ENCODE results near the gene AKT1.

Gene AKT1

DNA sequence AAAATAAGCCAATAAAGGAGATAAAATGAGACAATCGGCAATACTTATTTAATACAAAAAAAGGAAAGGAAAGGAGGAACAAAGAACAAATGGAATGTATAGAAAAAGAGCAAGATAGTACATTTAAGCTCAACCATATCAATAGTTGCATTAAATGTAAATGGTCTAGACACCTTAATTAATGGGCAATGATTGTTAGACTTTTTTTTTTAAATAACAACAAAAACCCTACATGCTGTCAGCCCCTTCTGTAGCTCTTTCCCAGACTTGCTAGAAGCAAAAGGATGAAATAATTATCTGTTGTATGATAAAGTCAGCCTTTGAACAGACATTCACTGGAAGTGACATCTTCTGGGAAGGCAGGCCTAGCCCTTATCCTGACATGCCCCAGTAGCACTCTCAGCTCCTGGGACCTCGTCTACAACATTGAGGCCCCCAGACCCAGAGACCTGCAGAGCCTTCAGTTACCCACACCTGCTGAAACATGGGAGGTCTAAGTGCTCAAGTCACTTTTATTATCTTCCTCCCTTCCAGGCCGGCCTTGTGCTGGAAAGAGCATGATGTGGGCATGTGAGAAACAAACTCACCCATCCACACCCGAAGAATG lies 29.2 kb downstream of the AKT1 start:
- in situ Hi-C loops (cut with MboI; ENCODE audit: low sequenced_read_pairs, unreplicated experiment) = no loop called here
- TF ChIP-seq, protein P1, sequence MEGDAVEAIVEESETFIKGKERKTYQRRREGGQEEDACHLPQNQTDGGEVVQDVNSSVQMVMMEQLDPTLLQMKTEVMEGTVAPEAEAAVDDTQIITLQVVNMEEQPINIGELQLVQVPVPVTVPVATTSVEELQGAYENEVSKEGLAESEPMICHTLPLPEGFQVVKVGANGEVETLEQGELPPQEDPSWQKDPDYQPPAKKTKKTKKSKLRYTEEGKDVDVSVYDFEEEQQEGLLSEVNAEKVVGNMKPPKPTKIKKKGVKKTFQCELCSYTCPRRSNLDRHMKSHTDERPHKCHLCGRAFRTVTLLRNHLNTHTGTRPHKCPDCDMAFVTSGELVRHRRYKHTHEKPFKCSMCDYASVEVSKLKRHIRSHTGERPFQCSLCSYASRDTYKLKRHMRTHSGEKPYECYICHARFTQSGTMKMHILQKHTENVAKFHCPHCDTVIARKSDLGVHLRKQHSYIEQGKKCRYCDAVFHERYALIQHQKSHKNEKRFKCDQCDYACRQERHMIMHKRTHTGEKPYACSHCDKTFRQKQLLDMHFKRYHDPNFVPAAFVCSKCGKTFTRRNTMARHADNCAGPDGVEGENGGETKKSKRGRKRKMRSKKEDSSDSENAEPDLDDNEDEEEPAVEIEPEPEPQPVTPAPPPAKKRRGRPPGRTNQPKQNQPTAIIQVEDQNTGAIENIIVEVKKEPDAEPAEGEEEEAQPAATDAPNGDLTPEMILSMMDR (IDR thresholded peaks at IDR 0.05; ENCODE audit: borderline replicate concordance, control extremely low read depth, extremely low read depth, insufficient read depth, missing control alignments) = no peak
- DNase-seq (ENCODE audit: low spot score) = no peak

DNA sequence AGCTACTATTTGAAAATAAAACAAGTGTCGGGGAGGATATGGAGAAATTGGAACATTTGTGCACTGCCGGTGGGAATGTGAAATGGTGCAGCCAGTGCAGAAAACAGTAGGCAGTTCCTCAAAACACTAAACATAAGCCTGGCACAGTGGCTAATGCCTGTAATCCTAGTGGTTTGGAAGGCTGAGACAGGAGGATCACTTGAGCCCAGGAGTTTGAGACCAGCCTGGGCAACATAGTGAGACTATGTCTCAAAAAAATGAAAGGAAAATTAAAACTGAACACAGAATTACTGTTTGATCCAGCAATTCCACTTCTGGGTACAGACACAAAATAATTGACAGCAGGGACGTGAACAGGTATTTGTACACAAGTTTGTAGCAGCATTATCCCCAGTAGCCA lies 30.0 kb downstream of the AKT1 start:
- in situ Hi-C loops (cut with MboI; ENCODE audit: low sequenced_read_pairs, unreplicated experiment) = no loop called here
- DNase-seq (ENCODE audit: low spot score) = no peak
- TF ChIP-seq, protein P1 (IDR thresholded peaks at IDR 0.05; ENCODE audit: borderline replicate concordance, control extremely low read depth, extremely low read depth, insufficient read depth, missing control alignments) = no peak

DNA sequence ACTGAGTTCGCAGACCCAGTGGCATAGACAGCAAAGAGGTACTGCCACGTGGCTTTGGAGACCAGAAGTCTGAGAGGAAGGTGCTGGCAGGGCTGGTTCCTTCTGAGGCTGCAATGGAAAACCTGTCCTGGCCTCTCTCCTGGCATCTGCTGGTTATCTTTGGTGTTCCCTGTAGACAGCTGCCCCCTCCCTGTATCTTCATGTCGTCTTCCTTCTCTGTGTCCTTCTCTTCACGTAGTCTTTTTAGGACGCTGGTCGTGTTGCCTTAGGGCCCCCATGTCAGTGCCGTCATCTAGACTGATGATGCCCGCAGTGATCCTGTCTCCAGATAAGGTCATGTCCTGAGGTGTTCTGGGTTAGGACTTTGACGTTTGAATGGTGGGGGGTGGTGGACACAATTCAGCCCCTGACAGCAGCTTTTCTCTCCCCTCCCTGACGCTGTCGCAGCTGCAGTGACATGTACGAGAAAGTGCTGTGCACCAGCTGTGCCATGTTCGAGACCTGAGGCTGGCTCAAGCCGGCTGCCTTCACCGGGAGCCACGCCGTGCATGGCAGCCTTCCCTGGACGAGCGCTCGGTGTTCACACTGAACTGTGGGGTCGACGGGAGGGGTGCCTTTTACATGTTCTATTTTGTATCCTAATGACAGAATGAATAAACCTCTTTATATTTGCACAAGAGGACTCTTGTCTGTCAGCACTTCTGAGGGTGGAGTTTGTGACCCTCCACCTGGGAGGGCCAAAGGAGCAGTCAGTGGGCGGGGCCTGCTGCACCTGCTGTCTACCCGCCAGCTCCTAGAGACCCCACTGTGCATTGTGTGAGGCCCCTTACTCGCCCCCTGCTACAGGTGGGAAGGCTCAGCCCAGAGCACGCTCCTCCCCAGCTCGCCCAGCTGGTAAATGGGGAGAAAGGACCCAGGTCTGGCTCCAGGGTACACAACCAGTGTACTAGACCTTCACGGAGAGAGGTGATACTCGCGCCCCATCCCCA lies 36.3 kb downstream of the AKT1 start:
- in situ Hi-C loops (cut with MboI; ENCODE audit: low sequenced_read_pairs, unreplicated experiment) = no loop called here
- no peak for DNase-seq (ENCODE audit: low spot score)
- TF ChIP-seq, protein P1 (IDR thresholded peaks at IDR 0.05; ENCODE audit: borderline replicate concordance, control extremely low read depth, extremely low read depth, insufficient read depth, missing control alignments) = no peak

DNA sequence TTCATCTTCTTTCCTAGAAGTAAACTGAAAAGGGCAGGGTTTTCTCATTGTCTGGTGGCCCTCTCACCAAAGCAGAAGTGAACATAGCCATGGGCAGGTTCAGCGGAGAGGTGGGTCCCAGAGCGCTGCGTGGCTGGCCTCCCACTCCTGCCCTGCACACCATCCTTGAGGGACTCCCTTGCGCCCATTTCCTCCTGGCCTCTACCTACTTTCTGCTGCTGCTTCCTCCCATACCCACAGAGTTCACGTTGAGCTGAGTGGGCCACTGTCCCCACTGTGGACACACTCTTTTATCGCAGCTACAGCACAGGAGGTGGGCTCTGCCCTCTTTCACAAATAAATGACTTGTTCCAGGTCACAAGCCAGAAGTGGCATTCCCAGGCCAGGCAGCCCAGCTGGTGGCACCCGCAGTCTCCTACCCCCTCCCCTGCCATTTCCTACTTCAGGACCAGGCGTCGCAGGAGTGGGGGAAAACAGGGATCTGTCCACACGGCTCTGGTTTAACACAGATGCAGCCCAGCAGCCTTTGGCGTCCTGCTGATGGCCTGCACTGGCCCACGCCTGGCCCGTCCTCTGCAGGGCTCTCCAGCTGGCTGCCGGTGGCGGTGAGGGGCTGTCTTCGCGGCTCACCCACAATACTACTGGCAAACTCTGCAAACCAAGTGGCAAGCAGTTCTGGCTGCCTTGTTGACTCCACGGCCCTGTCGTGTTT lies 37.7 kb downstream of the AKT1 start:
- in situ Hi-C loops (cut with MboI; ENCODE audit: low sequenced_read_pairs, unreplicated experiment) = no loop called here
- TF ChIP-seq, protein P1 (IDR thresholded peaks at IDR 0.05; ENCODE audit: borderline replicate concordance, control extremely low read depth, extremely low read depth, insufficient read depth, missing control alignments) = no peak
- DNase-seq (ENCODE audit: low spot score) = no peak

DNA sequence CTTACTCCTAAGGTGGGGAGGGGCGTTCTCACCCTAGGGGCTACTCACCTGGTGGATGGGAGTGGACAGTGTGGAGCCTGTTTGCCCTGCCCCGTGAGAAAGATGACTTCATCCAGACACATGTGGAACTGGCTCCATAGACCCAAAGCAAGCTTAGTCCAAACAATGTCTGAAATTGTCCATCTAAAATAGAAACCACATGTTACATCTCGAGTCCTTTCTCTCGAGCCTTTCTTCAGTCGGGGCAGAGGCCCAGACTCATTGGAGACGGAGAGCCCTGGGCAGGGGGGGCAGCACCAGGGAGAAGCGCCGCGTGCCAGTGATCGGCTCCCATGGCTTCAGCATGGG lies 38.3 kb downstream of the AKT1 start:
- TF ChIP-seq, protein P1 (IDR thresholded peaks at IDR 0.05; ENCODE audit: borderline replicate concordance, control extremely low read depth, extremely low read depth, insufficient read depth, missing control alignments) = no peak
- no peak for DNase-seq (ENCODE audit: low spot score)
- in situ Hi-C loops (cut with MboI; ENCODE audit: low sequenced_read_pairs, unreplicated experiment) = no loop called here

DNA sequence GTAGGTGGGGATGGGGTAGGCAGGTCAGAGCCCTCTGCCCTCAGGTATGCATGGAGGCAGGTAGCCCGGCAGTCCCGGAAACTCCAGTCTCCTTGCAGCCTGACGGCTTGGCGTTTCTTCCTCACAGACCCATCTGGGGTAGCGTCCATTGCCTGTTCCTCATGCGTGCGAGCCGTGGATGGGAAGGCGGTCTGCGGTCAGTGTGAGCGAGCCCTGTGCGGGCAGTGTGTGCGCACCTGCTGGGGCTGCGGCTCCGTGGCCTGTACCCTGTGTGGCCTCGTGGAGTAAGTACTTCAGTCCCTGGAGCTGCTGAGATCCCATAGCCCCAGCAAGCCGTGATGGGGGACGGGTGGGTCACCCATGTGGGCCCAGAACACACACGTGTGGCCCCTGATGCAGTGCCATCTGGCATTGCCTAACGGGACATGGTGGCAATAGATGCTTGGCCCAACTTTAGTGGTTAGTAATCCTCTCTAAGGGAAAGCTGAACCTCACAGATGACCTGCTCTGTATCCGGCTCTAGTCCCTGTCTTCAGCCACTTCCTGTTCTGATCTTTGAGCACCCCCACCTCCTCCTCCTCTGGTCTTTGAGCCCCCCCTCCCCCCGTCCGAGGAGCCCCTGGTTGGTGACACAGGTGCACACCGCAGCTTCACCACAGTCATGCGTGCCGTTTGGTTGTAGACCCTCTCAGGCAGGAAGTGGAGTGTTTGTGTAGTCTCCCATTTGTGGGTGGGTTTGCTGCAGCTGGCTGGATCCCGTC lies 38.9 kb downstream of the AKT1 start:
- in situ Hi-C loops (cut with MboI; ENCODE audit: low sequenced_read_pairs, unreplicated experiment) = no loop called here
- TF ChIP-seq, protein P1 (IDR thresholded peaks at IDR 0.05; ENCODE audit: borderline replicate concordance, control extremely low read depth, extremely low read depth, insufficient read depth, missing control alignments) = no peak
- no peak for DNase-seq (ENCODE audit: low spot score)
